Stimulated activated naive CD8-positive, alpha-beta T cell treated with anti-CD3 and anti-CD28 coated beads, Interleukin-15, amount 100 ng/mL, for 72 hours (primary cell): ENCODE measurements around the gene DHRS3.
A peak's percentile ranks its signal among the peaks of the same experiment; 100 is the strongest.

Source experiments
- ATAC-seq: fragments of 150-1000 bp; cut with Tn5 transposase; 2 replicates; pipeline ENCODE4 v1.10.0; 2021; ENCODE audit warnings: mild to moderate bottlenecking, moderate library complexity
- DNase-seq, 2 donors: peaks; one replicate each; pipeline ENCODE4 v3.0.0; 2021 to 2022
- H3K27ac Mint-ChIP-seq, 2 donors: one replicate each; pipeline ENCODE4 v1.8.0; 2022; ENCODE audit warnings: mild to moderate bottlenecking in 2 of 2, mixed read lengths in 2 of 2, moderate library complexity in 2 of 2
- H3K27me3 Mint-ChIP-seq: one replicate; pipeline ENCODE4 v1.8.0; 2022; ENCODE audit warnings: mixed read lengths
- H3K4me1 Mint-ChIP-seq: one replicate; pipeline ENCODE4 v1.8.0; 2022; ENCODE audit warnings: mild to moderate bottlenecking, mixed read lengths
- H3K4me3 Mint-ChIP-seq, 2 donors: one replicate each; pipeline ENCODE4 v1.8.0; 2022; ENCODE audit warnings: mild to moderate bottlenecking in 2 of 2, mixed read lengths in 2 of 2, moderate library complexity in 1 of 2
- H3K9me3 Mint-ChIP-seq, 2 donors: one replicate each; pipeline ENCODE4 v1.8.0; 2022; ENCODE audit warnings: mixed read lengths in 2 of 2

Gene DHRS3

GRCh38 chr1:12585536-12585935 is 32.5 kb downstream of the DHRS3 start:
- H3K4me1 Mint-ChIP-seq: peaks cover 20% of the 10 kb centered on the region
- DNase-seq: no peak
- no peak overlapping the region for H3K4me3 Mint-ChIP-seq
- no peaks in the 10 kb centered on the region for H3K27me3 Mint-ChIP-seq
- no peaks in the 10 kb centered on the region for H3K9me3 Mint-ChIP-seq
- H3K27ac Mint-ChIP-seq: no peak overlapping the region
- no peak for ATAC-seq

GRCh38 chr1:12584900-12585525 is 33.0 kb downstream of the DHRS3 start:
- DNase-seq: no peak
- H3K27me3 Mint-ChIP-seq: no peaks in the 10 kb centered on the region
- no peak for ATAC-seq
- no peaks in the 10 kb centered on the region for H3K9me3 Mint-ChIP-seq
- H3K4me1 Mint-ChIP-seq: peaks cover 19% of the 10 kb centered on the region
- no peak overlapping the region for H3K27ac Mint-ChIP-seq
- H3K4me3 Mint-ChIP-seq: no peak overlapping the region

- Mint-ChIP-seq H3K4me3 (no peak overlapping the region), H3K4me1 (peaks cover 15% of the 10 kb centered on the region), H3K27ac (peak overlapping the region in 1 of 2 donors; percentile 65), H3K27me3 (no peaks in the 10 kb centered on the region), H3K9me3 (no peaks in the 10 kb centered on the region)
- ATAC-seq (no peak), DNase-seq (no peak)
Observed at GRCh38 chr1:12583484-12583883, 34.5 kb downstream of the DHRS3 start.

DNA sequence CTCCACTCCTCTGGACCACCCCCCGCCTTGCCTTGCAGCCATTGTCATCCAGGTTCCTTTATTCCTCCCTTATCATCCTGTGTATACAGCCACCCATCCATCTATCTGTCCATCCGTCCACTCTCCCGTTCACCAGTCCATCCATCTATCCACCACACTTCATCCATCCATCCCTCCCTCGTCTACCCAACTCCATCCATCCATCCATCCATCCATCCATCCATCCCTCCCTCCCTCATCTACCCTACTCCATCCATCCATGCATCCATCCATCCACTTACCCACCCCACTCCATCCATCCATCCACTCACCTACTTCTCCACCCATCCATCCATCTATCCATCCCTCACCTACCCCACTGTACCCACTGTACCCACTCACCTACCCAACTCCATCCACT is 35.4 kb downstream of the DHRS3 start:
- Mint-ChIP-seq H3K4me1 (peaks cover 7% of the 10 kb centered on the region), H3K27ac (no peak overlapping the region), H3K9me3 (no peaks in the 10 kb centered on the region), H3K4me3 (no peak overlapping the region), H3K27me3 (no peaks in the 10 kb centered on the region)
- no peak for DNase-seq
- ATAC-seq: no peak

DNA sequence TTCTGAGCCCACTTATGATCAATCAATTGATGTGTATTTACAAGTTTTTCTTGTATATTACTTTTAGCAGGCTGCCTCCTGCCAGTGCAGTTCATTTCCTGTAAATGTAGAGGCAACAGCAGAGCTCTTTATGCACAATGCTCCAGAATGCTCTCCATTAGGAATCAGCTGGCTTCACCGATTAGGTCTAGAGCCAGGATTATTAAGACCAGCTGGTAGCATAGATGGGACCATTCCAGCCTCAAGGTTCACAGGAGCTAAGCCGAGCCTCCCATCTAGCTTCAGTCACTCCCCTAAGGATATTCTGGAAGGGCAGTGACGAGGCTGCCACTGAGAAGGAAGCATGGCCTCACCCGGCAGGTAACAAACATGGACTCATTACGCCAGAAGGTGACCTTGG is 36.8 kb downstream of the DHRS3 start:
- Mint-ChIP-seq H3K27me3 (no peaks in the 10 kb centered on the region), H3K9me3 (no peaks in the 10 kb centered on the region), H3K27ac (no peak overlapping the region), H3K4me1 (peaks cover 7% of the 10 kb centered on the region), H3K4me3 (no peak overlapping the region)
- ATAC-seq (no peak), DNase-seq (no peak)

DNA sequence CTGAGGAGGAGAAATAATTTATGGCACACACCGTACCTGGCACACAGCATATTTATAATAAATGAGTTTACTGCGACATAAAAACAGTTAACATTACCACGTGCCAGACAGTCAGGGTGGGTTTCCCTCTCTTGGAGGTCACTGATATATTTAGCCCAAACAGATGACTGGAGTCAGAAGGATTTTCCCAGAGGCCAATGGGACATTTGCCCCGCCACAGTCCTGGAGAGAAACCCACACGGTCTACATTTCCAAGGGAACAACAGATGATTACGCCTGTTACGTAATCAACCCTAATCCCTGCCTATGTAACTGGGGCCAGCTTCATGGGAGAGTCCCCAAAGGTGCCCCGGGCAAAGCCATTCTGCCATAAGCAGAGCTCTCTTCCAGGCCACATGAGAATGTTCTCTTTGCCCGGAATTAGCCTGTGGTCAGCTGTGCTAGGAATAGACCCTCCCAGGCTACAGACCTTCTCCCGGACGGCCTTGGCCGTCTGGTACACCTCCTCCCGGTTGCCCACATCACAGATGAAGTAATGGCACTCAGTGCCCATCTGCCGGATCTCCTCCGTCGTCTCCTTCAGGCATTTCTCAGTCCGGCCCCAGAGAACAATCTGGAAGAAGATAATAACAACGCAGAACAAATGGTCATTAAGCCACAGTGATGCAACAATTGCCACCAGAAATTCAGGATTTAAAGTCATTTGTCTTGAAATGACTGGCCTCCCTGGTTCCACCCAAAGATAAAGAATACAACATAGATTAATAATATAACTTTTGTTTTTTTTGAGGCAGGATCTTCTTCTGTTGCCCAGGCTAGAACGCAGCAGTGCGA is 37.7 kb downstream of the DHRS3 start:
- H3K4me3 Mint-ChIP-seq: no peak overlapping the region
- H3K4me1 Mint-ChIP-seq: peaks cover 7% of the 10 kb centered on the region
- DNase-seq (no peak), ATAC-seq (no peak)
- no peaks in the 10 kb centered on the region for H3K27me3 Mint-ChIP-seq
- no peaks in the 10 kb centered on the region for H3K9me3 Mint-ChIP-seq
- H3K27ac Mint-ChIP-seq: no peak overlapping the region

GRCh38 chr1:12578860-12579422 is 39.1 kb downstream of the DHRS3 start:
- Mint-ChIP-seq H3K4me1 (peaks cover 7% of the 10 kb centered on the region), H3K27me3 (no peaks in the 10 kb centered on the region), H3K9me3 (no peaks in the 10 kb centered on the region), H3K4me3 (no peak overlapping the region), H3K27ac (no peak overlapping the region)
- DNase-seq: no peak
- ATAC-seq: no peak

GRCh38 chr1:12577020-12577419 is 41.0 kb downstream of the DHRS3 start:
- Mint-ChIP-seq H3K4me3 (no peak overlapping the region), H3K4me1 (peaks cover 12% of the 10 kb centered on the region), H3K27me3 (no peaks in the 10 kb centered on the region), H3K9me3 (no peaks in the 10 kb centered on the region), H3K27ac (no peak overlapping the region)
- no peak for ATAC-seq
- DNase-seq: no peak

DNA sequence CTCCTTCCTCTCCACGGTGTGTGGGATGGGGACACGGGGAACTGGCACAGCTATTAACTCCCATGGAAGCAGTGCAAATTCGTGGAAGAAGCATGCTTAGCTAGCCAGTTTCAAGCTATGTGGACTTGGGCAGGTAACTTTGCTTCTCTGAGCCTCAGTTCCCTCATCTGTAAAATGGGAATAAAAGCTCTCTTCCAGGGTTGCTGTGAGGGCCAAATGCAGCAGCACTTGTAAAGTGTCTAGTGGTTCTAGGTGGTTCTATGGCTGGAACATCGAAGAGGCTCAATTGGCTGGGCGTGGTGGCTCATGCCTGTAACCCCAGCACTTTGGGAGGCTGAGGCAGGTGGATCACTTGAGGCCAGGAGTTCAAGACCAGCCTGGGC is 43.3 kb downstream of the DHRS3 start:
- ATAC-seq (no peak), DNase-seq (no peak)
- Mint-ChIP-seq H3K4me1 (peaks cover 12% of the 10 kb centered on the region), H3K4me3 (no peak overlapping the region), H3K27ac (peak overlapping the region in 1 of 2 donors; percentile 67), H3K27me3 (no peaks in the 10 kb centered on the region), H3K9me3 (no peaks in the 10 kb centered on the region)

DNA sequence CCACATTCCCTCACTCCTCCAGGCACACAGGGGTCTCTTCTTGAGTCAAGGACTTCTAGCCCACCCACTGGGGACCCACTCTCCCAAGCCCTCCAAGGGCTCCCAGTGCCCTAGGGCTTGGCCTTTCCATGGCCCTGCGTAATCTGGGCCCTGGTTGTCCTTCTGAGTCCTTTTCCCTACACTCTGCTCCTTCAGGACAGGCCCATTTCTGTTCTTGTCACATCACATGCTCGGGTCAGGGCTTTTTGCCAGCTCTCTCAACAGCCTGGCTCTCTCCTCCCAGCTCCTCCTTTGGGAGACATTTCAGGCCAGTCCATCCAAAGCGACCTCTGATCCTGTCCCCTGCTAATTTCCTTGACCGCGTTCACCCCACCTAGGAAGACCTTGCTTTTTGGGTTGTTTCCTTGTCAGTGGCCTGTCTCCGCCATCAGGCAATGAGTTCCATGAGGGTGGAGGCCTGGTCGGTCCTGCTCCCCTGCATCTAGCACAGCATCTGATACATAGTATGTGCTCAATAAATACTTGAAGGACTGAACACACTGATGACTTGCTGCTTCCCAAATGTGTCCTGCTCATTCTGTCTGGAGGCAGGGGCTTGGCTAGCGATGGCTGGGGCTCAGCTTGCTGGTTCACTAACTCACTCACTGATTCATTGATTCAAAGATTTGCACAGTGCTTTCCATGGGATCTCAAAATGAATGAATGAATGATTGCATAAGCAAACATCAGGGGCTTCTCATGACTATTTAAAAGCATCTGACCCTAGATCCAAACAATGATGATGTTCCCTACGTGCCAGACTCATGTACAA is 44.8 kb downstream of the DHRS3 start:
- no peaks in the 10 kb centered on the region for H3K27me3 Mint-ChIP-seq
- peaks cover 14% of the 10 kb centered on the region for H3K4me1 Mint-ChIP-seq
- H3K4me3 Mint-ChIP-seq: no peak overlapping the region
- H3K27ac Mint-ChIP-seq: peak overlapping the region; percentile 68 to 81
- DNase-seq (no peak), ATAC-seq (no peak)
- H3K9me3 Mint-ChIP-seq: no peaks in the 10 kb centered on the region

- Mint-ChIP-seq H3K4me1 (peaks cover 21% of the 10 kb centered on the region), H3K4me3 (no peak overlapping the region), H3K9me3 (no peaks in the 10 kb centered on the region), H3K27ac (peak overlapping the region in 1 of 2 donors; percentile 48), H3K27me3 (no peaks in the 10 kb centered on the region)
- peak; percentile 50 for ATAC-seq
- no peak for DNase-seq
Observed at GRCh38 chr1:12572522-12572921, 45.5 kb downstream of the DHRS3 start.

- Mint-ChIP-seq H3K27ac (peak overlapping the region; percentile 48 to 82), H3K4me1 (peaks cover 26% of the 10 kb centered on the region), H3K27me3 (no peaks in the 10 kb centered on the region), H3K4me3 (no peak overlapping the region), H3K9me3 (peaks cover 0 to 14% of the 10 kb centered on the region in 2 donors)
- no peak for ATAC-seq
- DNase-seq: no peak
Observed at GRCh38 chr1:12570291-12570690, 47.7 kb downstream of the DHRS3 start.

DNA sequence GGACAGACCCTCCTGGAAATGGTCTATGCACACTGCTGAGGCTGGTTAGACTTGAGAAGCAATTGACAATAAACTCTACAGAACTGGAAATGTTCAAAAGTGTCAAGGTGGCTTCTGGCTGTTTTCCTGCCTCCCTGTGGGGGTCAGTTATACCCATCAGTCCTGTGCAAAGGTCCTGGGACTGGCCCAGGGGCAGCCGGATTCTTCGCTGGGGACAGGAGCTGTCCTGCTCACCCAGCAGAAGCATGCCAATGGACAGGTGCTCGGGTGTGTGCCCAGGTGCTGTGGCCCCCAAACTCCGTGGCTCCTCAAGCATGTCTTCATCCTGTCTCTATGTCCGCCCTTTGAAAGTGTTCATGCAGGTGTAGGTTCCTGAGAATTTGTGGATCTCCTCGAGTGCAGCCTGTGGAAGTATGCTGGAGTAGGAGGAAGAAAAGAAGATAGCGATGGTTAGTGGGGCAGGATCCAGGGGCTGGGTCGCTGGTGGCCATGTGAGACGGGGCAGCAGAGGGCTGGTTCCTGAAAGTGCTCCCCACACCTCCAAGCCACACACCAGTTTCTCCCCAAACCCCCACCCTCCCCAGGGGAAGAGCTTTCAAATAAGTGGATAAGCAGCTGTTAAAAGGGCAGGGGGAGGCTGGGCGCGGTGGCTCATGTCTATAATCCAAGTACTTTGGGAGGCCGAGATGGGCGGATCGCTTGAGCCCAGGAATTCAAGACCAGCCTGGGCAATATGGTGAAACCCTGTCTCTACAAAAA is 49.8 kb downstream of the DHRS3 start:
- Mint-ChIP-seq H3K27me3 (no peaks in the 10 kb centered on the region), H3K4me3 (no peak overlapping the region), H3K9me3 (peaks cover 10 to 35% of the 10 kb centered on the region in 2 donors), H3K27ac (peak overlapping the region in 1 of 2 donors; percentile 83), H3K4me1 (peaks cover 22% of the 10 kb centered on the region)
- DNase-seq (no peak), ATAC-seq (no peak)

DNA sequence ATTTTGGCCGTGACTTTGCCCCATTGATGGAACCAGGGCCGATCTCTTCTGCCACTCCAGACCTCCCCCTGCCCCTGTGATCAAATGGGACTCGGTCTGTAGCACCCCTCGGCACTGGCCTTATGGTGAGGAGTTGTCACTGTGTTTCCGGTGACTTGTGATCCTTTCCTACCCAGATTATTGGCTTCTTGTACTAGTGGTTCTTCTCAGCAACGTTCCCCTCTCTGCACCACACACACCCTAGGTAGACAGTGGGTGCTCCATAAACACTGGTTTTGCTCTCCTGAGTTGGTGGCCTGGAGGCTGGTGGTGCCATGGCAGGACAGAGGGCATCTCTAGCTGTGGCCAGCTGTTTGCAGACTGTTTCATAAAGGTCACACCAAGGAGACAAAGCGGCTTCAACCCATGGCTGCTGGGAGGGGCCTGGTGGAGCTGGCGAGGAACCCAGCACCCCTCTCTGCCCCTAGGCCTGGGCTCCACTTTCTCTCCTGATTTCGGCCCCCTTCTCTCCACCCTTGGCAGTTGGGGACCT is 50.7 kb downstream of the DHRS3 start:
- Mint-ChIP-seq H3K9me3 (peaks cover 18 to 43% of the 10 kb centered on the region in 2 donors), H3K4me3 (no peak overlapping the region)
- ATAC-seq: no peak

More for the DNA sequence above, 50.7 kb downstream of the DHRS3 start:
- DNase-seq: no peak
- peak overlapping the region in 1 of 2 donors; percentile 83 for H3K27ac Mint-ChIP-seq
- H3K27me3 Mint-ChIP-seq: no peaks in the 10 kb centered on the region
- peaks cover 14% of the 10 kb centered on the region for H3K4me1 Mint-ChIP-seq
